Stomach (tissue), 9 donors: ENCODE results near the gene CBARP. TPM values are rescaled to one million over a fixed set of nuclear protein-coding genes. Genes with fewer than 3 reads are reported as not detected.
A peak's percentile ranks its signal among the peaks of the same experiment; 100 is the strongest.

Experiments
- DNase-seq, 2 donors: peaks; one replicate each; pipeline versions ENCODE4 v3.0.0 to v3.0.0-alpha.2; 2013 to 2019
- H3K27ac ChIP-seq, 5 donors: fragments of 200-600 bp in 4 of 5; sonication (generic) in 4 of 5; one replicate each; pipeline ENCODE4 v1.5.1; 2013 to 2019; ENCODE audit warnings: mild to moderate bottlenecking in 1 of 5, moderate library complexity in 1 of 5
- H3K27me3 ChIP-seq, 3 donors: fragments of 200-600 bp; sonication (generic); one replicate each; pipeline ENCODE4 v1.5.1; 2017 to 2019; ENCODE audit warnings: mixed run types in 1 of 3
- H3K36me3 ChIP-seq, 4 donors: fragments of 200-600 bp; sonication (generic); 1 replicate in 3 of 4; 2 replicates in 1 of 4; pipeline ENCODE4 v1.5.1; 2016 to 2019
- H3K4me1 ChIP-seq, 4 donors: fragments of 200-600 bp; sonication (generic); one replicate each; pipeline ENCODE4 v1.5.1; 2016 to 2019
- H3K4me3 ChIP-seq, 4 donors: fragments of 200-600 bp; sonication (generic) in 3 of 4; one replicate each; pipeline ENCODE4 v1.5.1; 2016 to 2019; ENCODE audit warnings: mild to moderate bottlenecking in 1 of 4
- H3K9me3 ChIP-seq, 4 donors: fragments of 200-600 bp; sonication (generic); one replicate each; pipeline ENCODE4 v1.5.1; 2016 to 2019
- CTCF ChIP-seq, 7 experiments: fragments of 450-650 bp in 4 of 7; fragments of 200-600 bp in 3 of 7; sonication (generic) in 3 of 7; IDR thresholded peaks; one replicate each; pipeline ENCODE4 v1.5.1; 2016 to 2019; ENCODE audit warnings: antibody characterized with exemption in 7 of 7, control low read depth in 2 of 7, mild to moderate bottlenecking in 1 of 7
- EP300 ChIP-seq: sonication (generic); formaldehyde crosslinking; IDR thresholded peaks from one replicate; pipeline ENCODE4 v1.6.1; 2017; ENCODE audit warnings: antibody characterized with exemption
- POLR2A ChIP-seq, 4 donors: fragments of 450-650 bp; IDR thresholded peaks; one replicate each; pipeline ENCODE4 v1.6.1; 2016; ENCODE audit warnings: antibody characterized with exemption in 4 of 4, control low read depth in 2 of 4, mild to moderate bottlenecking in 1 of 4, moderate library complexity in 1 of 4
- POLR2AphosphoS5 ChIP-seq, 3 donors: sonication (generic); formaldehyde crosslinking; IDR thresholded peaks; one replicate each; pipeline ENCODE4 v1.6.1; 2016; ENCODE audit warnings: antibody characterized with exemption in 3 of 3
- WGBS, 5 donors: extraction: QIAGEN DNeasy Blood & Tissue Kit in 3 of 5; methylation state at CpG; one replicate each; pipeline versions ENCODE4 v1.1.5 to v1.1.7; 2013 to 2018; 5-methylcytosine and 5-hydroxymethylcytosine counted together
- intact Hi-C: fragments of 100-400 bp; cut with DNase I; formaldehyde crosslinking; loops from one replicate; pipeline ENCODE4 v1.15.1; 2023; ENCODE audit warnings: low total_unique reads
- polyA plus RNA-seq, 3 donors: library from polyadenylated mRNA; stranded (reverse); fragments of 200-250 nt; gene quantifications; one replicate each; pipeline ENCODE4 v1.2.3, GENCODE V29; 2013
- total RNA-seq, 5 donors: library from RNA; depleted of rRNA; stranded (reverse); fragments of >200 nt; gene quantifications; one replicate each; pipeline versions ENCODE4 v1.1.0 to v1.2.3, GENCODE V29; 2014 to 2016
- donor health status: healthy with polysubstance abuse.
- donor health status: Bipolar disorder and iron deficiency.
- donor health status: healthy.

CBARP gene
- total and polyA plus RNA-seq, 8 donors: 0.19 to 8.9 (median 0.78) TPM; not detected in 4

GRCh38 chr19:1256646-1257474, 19.1 kb upstream of the CBARP start:
- intact Hi-C loops: no loop called here
- Histone ChIP-seq H3K4me1 (peaks cover 83 to 95% (median 92%) of the 10 kb centered on the region in 4 donors), H3K36me3 (peaks cover 46 to 53% (median 50%) of the 10 kb centered on the region in 4 donors), H3K27me3 (no peaks in the 10 kb centered on the region), H3K9me3 (no peaks in the 10 kb centered on the region), H3K4me3 (no peak overlapping the region), H3K27ac (peak overlapping the region; percentile 41 to 100 (median 100))
- WGBS, 5 donors: 82 to 85% (median 85%) methylated on average over 40 to 46 of the region's 46 CpGs
- TF ChIP-seq POLR2AphosphoS5 (IDR thresholded peaks at IDR 0.05) (peak in 1 of 3 donors; percentile 25), CTCF (IDR thresholded peaks at IDR 0.05) (no peak)
- no peak for DNase-seq

- Histone ChIP-seq H3K36me3 (peaks cover 55 to 67% (median 59%) of the 10 kb centered on the region in 4 donors), H3K4me1 (peaks cover 78 to 93% (median 89%) of the 10 kb centered on the region in 4 donors), H3K4me3 (peak overlapping the region in 2 of 4 donors; percentile 85 to 94), H3K9me3 (no peaks in the 10 kb centered on the region), H3K27ac (peak overlapping the region; percentile 80 to 100 (median 100)), H3K27me3 (no peaks in the 10 kb centered on the region)
- intact Hi-C loops: no loop called here
- peak in 1 of 2 donors; percentile 70 for DNase-seq
- WGBS, 5 donors: 81 to 86% (median 83%) methylated on average over 31 to 52 of the region's 52 CpGs
- TF ChIP-seq EP300: no peak
- no peak for TF ChIP-seq CTCF (IDR thresholded peaks at IDR 0.05)
- TF ChIP-seq POLR2AphosphoS5 (IDR thresholded peaks at IDR 0.05): peak in 2 of 3 donors; percentile 16 to 19
- TF ChIP-seq POLR2A (IDR thresholded peaks at IDR 0.05): no peak
Observed at GRCh38 chr19:1255186-1256161, 17.7 kb upstream of the CBARP start.

GRCh38 chr19:1254530-1255185, 16.9 kb upstream of the CBARP start:
- 79 to 83% (median 80%) methylated on average over 19 to 20 of the region's 20 CpGs for WGBS, 5 donors
- H3K4me3 ChIP-seq: peak overlapping the region in 3 of 4 donors; percentile 68 to 94 (median 85)
- DNase-seq: no peak

More at GRCh38 chr19:1254530-1255185, 16.9 kb upstream of the CBARP start:
- intact Hi-C loops: no loop called here
- no peaks in the 10 kb centered on the region for H3K9me3 ChIP-seq
- TF ChIP-seq POLR2AphosphoS5 (IDR thresholded peaks at IDR 0.05): peak in 2 of 3 donors; percentile 3 to 5
- no peak for TF ChIP-seq CTCF (IDR thresholded peaks at IDR 0.05)
- no peaks in the 10 kb centered on the region for H3K27me3 ChIP-seq
- peaks cover 57 to 69% (median 61%) of the 10 kb centered on the region in 4 donors for H3K36me3 ChIP-seq
- H3K27ac ChIP-seq: peak overlapping the region; percentile 80 to 100 (median 100)
- H3K4me1 ChIP-seq: peaks cover 70 to 85% (median 80%) of the 10 kb centered on the region in 4 donors
